NB4 (cell line): ENCODE data around the gene AKAP6.

Source experiments
- DNase-seq: peaks from one replicate; pipeline ENCODE4 v3.0.0; 2010; ENCODE audit warnings: low read depth
- H3K4me3 ChIP-seq: one replicate; pipeline ENCODE4 v1.5.1; 2011; ENCODE audit warnings: mild to moderate bottlenecking, low read depth, low read length, moderate library complexity
- MAX ChIP-seq: IDR thresholded peaks from 2 replicates; pipeline ENCODE4 v1.6.1; 2011; ENCODE audit warnings: low read depth, low read length
- MYC ChIP-seq: IDR thresholded peaks from 2 replicates; pipeline ENCODE4 v1.6.1; 2011; ENCODE audit warnings: low read depth, low read length
- POLR2A ChIP-seq: IDR thresholded peaks from 2 replicates; pipeline ENCODE4 v1.6.1; 2011; ENCODE audit warnings: mild to moderate bottlenecking; ENCODE audit not compliant: insufficient read length; ENCODE audit errors: extremely low read depth
- TF ChIP-seq, protein P1 (sequence below): IDR thresholded peaks from one replicate; pipeline ENCODE4 v1.5.1; 2012; ENCODE audit warnings: low read depth, low read length

AKAP6 gene

GRCh38 chr14:32473464-32473855, 144.4 kb downstream of the AKAP6 start:
- TF ChIP-seq MAX = no peak
- TF ChIP-seq POLR2A = no peak
- TF ChIP-seq, protein P1, sequence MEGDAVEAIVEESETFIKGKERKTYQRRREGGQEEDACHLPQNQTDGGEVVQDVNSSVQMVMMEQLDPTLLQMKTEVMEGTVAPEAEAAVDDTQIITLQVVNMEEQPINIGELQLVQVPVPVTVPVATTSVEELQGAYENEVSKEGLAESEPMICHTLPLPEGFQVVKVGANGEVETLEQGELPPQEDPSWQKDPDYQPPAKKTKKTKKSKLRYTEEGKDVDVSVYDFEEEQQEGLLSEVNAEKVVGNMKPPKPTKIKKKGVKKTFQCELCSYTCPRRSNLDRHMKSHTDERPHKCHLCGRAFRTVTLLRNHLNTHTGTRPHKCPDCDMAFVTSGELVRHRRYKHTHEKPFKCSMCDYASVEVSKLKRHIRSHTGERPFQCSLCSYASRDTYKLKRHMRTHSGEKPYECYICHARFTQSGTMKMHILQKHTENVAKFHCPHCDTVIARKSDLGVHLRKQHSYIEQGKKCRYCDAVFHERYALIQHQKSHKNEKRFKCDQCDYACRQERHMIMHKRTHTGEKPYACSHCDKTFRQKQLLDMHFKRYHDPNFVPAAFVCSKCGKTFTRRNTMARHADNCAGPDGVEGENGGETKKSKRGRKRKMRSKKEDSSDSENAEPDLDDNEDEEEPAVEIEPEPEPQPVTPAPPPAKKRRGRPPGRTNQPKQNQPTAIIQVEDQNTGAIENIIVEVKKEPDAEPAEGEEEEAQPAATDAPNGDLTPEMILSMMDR = no peak
- no peak for TF ChIP-seq MYC
- no peak overlapping the region for H3K4me3 ChIP-seq
- DNase-seq = no peak

- no peak for DNase-seq
- H3K4me3 ChIP-seq = no peak overlapping the region
- TF ChIP-seq POLR2A (no peak), MYC (no peak), MAX (no peak)
- TF ChIP-seq, protein P1 = no peak
Observed at GRCh38 chr14:32474478-32475195, 145.5 kb downstream of the AKAP6 start.

DNA sequence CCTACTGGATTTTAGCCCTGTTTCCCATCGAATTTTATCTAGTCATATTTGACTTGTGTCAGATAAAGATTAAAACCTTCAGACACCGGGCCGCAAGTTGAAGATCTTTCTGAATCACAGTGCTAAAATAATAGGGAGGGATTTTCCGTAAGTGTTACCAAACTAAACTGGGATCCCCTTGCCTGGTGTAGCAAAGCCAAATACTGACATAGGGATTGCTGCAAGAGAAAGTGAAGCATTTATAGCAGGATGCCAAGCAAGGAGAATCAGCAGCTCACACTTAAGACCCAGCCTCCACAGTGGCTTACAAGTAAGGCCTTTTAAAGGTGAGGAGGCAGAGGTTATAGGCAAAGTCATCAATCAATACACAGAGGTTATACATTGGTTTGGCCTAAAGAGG, 147.4 kb downstream of the AKAP6 start:
- DNase-seq = no peak
- TF ChIP-seq MYC (no peak), MAX (no peak), POLR2A (no peak)
- TF ChIP-seq, protein P1 = no peak
- H3K4me3 ChIP-seq = no peak overlapping the region

DNA sequence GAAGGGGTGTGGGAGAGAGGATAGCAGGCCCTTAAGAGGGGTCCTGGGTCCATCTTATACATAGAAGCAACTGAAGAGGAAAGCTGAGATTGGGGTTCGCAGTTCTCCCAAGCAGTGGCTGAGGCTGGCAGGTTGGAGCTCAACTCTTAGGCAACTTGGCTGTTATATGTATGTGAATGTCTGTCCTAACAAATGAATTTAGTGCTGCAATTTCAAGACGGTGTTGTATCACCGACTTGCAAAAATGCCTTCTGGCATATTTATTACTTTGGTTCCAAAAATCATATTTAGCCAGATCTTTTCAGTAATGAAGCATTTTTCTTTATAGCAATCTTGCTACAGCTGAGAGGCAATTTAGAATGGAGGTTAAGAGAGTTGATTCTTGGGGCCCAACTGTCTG, 148.3 kb downstream of the AKAP6 start:
- no peak for TF ChIP-seq POLR2A
- no peak for TF ChIP-seq MAX
- TF ChIP-seq, protein P1 = no peak
- TF ChIP-seq MYC = no peak
- DNase-seq = no peak
- no peak overlapping the region for H3K4me3 ChIP-seq

GRCh38 chr14:32478050-32478449, 149.0 kb downstream of the AKAP6 start:
- TF ChIP-seq POLR2A = no peak
- no peak for TF ChIP-seq MAX
- TF ChIP-seq MYC = no peak
- TF ChIP-seq, protein P1 = no peak
- DNase-seq = no peak
- H3K4me3 ChIP-seq = no peak overlapping the region

- TF ChIP-seq MAX (no peak), MYC (no peak), POLR2A (no peak)
- TF ChIP-seq, protein P1 = no peak
- no peak for DNase-seq
- no peak overlapping the region for H3K4me3 ChIP-seq
Observed at GRCh38 chr14:32480337-32480736, 151.2 kb downstream of the AKAP6 start.
